GM10847 (cell line): ENCODE results near the gene PLXNB2.

Experiments used
- POLR2A ChIP-seq: IDR thresholded peaks from 2 replicates; pipeline ENCODE4 v1.6.1; 2011; ENCODE audit not compliant: insufficient read length; ENCODE audit errors: extremely low read depth

The PLXNB2 gene

DNA sequence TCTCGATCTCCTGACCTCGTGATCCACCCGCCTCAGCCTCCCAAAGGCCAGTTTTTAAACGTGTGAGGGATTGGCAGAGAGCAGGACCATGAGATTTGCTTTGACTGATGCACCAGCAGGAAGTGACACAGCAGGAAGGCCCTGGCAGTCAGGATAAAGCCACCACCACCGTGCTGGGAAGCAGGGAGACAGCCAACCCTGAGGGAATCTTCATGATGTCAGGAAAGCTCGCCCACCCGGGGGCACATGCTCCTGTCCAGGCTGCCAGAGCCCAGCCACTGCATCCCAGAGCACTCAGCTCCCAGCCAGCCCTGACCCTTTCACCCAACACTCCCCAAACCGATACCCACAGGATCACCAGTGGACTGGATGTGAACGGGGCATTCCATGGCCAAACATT lies 68.7 kb downstream of the PLXNB2 start:
- no peak for TF ChIP-seq POLR2A

DNA sequence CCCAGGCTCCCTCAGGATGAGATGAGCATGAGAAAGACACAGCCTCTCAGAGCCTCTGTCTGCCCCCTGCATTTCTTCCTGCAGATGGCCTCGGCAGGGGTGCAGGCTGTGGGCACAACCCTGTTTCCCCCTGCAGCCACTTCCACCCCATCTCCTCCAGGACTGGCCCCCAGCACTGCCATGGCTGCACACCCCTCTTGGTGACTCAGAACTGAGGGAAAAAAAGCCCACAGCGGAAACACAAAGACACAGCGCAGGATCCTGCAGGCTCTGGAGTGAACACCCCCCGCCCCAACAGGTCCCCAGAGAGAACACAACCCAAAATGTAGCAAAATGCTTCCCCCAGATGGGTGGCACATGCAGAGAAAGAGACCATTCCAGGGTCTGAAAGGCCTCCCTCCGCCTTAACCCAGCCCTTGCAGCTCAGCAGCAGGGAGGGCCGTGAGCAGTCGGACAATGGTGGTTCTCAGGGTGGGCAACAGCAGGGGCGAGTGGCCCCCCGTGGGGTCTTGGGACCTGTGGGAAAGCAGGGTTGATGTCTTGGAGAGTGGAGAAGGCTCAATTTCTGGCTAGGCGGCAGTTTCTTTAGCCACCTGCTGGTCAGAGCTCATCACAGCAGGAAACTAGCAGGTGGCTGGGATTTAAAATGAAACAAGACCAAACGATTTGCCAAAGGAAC lies 70.6 kb downstream of the PLXNB2 start:
- TF ChIP-seq POLR2A, result no peak

DNA sequence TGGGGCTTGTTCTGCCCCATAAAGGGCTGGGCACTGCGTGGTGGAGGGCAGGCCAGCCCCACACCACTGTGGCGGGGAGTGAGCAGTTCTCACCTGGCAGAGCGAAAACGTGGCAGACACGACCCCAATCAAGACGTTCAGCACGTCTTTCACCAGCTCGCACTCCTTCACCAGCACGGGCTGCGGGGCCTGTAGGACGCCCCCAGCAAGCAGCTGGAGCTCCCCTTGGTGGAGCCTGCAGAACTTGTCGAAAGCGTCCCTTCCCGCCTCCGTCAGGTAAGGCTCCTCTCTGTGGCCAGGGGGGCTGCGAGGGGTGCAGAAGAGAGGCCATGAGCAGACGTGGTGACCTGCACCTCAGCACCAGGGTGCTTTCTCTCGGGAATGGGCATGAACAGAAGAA lies 74.2 kb downstream of the PLXNB2 start:
- no peak for TF ChIP-seq POLR2A

DNA sequence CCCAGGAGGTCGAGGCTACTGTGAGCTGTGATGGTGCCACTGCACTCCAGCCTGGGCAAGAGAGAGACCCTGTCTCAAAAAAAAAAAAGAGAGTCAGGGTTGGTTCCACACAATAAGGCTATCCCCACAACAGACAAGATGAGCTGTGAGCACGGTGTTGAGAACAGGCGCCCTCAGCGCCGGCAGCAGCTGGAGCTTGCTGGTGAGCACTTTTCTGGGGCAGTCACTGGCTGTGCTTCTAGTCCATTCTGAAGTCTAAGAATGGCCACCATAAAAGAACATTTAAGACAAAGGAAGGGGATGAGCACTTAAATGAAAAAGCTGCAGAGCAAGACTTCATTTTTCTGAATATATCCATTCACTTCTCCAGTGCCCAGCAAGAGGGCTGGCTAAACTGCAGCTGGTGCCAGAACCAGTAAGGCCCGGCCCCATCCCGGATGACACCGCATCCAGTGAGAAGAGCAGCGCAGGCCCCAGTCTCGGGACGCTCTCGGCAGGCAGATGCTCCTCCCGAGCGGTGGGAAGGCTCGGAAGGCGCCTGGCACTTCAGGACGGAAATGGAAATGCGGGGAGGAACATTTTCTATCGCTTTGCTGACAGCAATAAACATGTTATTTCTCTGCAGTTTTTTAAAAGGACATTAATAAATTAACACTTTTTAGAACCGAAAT lies 74.8 kb downstream of the PLXNB2 start:
- TF ChIP-seq POLR2A, result no peak

DNA sequence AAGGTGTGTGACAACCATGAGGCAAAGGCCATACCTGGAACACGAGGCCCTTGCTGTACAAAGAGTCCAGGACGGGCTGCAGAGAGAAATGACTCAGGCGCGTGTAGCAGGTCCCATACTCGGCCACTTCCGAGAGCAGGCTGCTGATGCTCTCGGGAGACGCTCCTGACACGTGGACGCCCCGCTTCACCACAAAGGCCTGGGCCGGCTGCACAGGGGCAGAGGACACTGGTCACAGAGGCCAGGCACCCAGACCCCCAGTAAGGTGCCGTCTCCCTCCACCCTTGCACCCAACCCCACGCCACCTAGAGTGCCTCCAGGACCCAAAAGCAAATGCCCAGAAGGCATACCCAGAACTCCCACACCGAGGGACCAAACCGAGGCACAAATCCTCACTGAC lies 78.1 kb downstream of the PLXNB2 start:
- TF ChIP-seq POLR2A, result no peak

DNA sequence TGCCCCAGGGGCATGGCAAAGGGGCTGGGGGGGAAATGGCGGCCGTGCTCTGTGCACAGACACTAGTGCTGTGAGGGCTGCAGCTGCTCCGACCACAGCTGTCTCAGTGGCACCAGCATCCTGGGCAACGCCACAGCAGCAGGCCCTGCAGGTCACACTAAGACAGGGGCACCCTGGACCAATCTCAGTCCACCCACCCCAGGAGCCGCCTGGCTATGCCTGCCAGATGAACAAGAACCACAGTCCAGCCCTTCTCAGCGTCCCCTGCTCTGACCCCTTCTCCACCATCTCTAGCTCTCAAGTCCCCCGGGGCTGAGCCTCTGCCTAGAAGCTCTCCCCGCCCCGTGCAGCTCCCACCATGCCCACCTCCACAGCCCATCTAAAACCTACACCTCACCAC lies 79.1 kb downstream of the PLXNB2 start:
- no peak for TF ChIP-seq POLR2A

DNA sequence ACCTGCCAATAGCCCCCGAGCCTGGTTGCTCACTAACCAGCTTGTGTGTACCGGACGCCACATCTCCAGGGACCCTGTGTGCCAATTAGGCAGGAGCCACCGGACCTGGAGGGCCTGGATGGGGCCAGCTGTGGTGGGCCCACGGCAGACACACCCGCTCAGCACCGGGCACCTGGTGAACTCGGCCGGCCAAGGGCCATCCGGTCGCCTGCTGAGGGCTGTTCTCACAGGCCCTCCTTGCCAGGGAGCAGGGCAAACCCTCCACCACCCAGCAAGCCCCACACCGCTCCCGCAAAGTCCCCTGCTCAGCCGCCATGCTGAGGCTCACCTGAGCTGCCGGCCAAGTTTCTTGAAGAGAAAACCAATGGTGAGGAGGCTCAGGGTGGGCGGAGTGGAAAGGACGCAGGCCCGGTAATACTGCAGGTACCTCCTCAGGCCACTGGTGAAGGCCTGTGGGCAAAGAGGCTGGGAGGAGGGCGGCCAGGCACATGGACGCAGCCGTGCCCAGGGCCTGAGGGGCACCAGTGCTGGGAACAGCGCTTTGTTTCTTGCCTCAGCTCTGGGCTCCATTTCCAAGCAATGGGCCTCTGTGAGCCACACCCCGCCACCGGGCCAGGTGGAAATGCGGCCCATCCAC lies 79.7 kb downstream of the PLXNB2 start:
- no peak for TF ChIP-seq POLR2A

DNA sequence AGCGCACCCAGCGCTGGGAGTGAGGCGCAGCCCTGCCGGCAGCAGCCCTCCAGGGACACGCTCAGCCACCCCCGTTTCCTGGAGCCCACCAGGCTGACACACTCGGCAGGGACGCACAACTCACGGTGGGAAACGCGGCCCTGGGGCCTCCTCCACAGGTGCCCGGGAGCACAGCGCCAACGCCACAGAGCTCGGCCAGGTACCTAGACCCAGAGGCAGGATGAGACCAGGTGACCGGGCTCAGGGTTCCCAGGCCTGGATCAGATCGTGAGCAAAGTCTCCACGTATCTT lies 80.6 kb downstream of the PLXNB2 start:
- no peak for TF ChIP-seq POLR2A

DNA sequence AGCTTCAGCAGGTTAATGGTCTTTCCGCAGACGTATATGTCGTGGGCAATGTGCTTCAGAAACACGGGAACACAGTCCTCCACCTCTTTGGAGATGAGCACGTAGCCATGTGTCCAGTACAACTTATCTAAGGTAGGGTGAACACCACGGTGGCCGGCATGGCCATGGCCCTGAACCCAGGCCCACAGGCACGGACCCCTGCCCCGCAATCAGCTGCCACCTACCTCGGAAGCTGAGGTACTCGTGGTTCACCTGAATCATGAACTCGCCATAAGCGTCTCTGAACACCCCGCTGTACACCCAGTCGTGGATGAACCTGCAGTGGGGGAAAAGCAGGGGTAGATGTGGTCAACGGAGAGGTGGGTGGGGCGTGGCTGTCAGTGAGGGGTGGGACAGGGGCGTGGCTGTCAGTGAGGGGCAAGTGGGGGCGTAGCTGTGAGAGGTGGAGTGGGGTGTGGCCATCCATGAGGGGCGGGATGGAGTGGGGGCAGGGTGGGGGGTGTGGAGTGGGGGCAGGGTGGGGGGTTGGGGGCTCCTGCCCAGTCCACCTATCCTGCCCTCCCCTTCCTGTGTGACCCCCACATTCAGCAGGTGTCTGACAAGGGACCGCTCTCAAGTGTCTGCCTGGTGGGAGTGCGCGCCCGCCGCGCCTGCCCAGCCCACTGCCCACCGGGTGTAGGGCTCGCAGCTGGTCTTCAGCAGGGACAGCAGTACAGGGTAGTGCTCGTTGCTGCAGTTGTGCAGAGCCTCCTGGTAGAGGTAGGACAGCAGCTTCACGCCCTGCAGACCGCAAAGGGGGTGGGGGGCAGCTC lies 81.2 kb downstream of the PLXNB2 start:
- no peak for TF ChIP-seq POLR2A

DNA sequence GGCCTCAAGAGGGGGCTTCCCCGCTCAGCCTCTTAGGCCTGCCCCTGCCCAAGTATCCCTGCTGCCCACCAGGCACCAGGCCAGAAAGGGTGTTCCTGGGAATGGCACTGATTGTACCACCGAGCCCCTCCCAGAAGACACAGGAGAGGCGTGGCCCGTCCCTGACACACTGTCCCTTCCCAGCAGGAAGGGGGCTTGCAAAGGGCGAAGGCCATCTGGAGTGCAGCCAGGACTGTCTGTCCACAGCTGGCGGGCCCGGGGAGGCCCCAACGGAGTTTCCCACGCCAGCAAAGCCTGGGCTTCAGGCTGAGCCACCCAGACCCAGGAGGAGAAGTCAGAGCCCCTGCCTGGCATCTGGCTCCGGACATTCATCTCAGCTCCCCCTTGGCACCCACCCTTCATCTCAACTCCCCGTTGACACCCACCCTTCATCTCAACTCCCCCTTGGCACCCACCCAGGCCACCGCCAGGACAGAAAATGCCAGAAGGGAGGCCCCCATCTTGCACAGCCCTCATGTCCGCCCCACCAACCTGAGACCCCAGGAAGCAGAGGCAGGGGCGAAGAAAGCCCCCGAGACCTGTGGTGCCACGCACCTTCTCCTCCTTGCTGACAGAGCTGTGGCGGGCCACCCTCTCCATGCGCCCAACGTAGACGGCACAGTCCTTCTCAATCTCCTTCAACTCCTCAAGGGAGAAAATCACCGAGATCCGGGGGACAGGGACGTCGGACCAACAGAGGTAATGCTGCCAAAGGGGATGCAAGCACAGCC lies 82.1 kb downstream of the PLXNB2 start:
- TF ChIP-seq POLR2A, result no peak
